H1 (cell line): ENCODE data around the gene ADPRS. TPM values are rescaled to one million over a fixed set of nuclear protein-coding genes. Genes with fewer than 3 reads are reported as not detected.

Source experiments
- CTCF ChIA-PET: fragments of 300-600 bp; sonication (Branson Sonifier 250); formaldehyde crosslinking; loops from one replicate; lab custom pipeline; 2021; ENCODE audit not compliant: partially characterized antibody; lab: Charles Lee
- POLR2A ChIA-PET: fragments of 300-600 bp; sonication (Branson Sonifier 250); formaldehyde crosslinking; loops from one replicate; lab custom pipeline; 2021; ENCODE audit warnings: inconsistent platforms; ENCODE audit not compliant: partially characterized antibody; lab: Charles Lee
- DNase-seq, 2 experiments: peaks; one replicate each; pipeline versions ENCODE4 v3.0.0 to v3.0.0-alpha.2; 2010 to 2022; ENCODE audit warnings: low spot score in 2 of 2, low read depth in 1 of 2, mixed read lengths in 1 of 2
- FAIRE-seq: peaks from 2 replicates; lab custom pipeline; 2011; peaks lifted over from hg19 to GRCh38; lab: Jason Lieb, UNC
- H2AFZ ChIP-seq: 2 replicates; pipeline ENCODE4 v1.8.1; 2012; ENCODE audit warnings: low read length, inconsistent platforms
- H2AK5ac ChIP-seq: 2 replicates; pipeline ENCODE4 v1.6.1; 2013; ENCODE audit warnings: low read depth, low read length
- H2BK120ac ChIP-seq: replicated peaks from 2 replicates; pipeline ENCODE3; 2013; ENCODE audit warnings: low read depth, low read length, inconsistent platforms
- H2BK12ac ChIP-seq: 2 replicates; pipeline ENCODE4 v1.6.1; 2013; ENCODE audit warnings: low read depth, low read length
- H2BK15ac ChIP-seq: 2 replicates; pipeline ENCODE4 v1.6.1; 2013; ENCODE audit warnings: low read length
- H2BK20ac ChIP-seq: 2 replicates; pipeline ENCODE4 v1.6.1; 2013; ENCODE audit warnings: low read length
- H2BK5ac ChIP-seq: 2 replicates; pipeline ENCODE4 v1.6.1; 2013; ENCODE audit warnings: low read depth, low read length
- H3K14ac ChIP-seq: 2 replicates; pipeline ENCODE4 v1.6.1; 2013; ENCODE audit warnings: inconsistent platforms; ENCODE audit not compliant: insufficient read length
- H3K18ac ChIP-seq: 2 replicates; pipeline ENCODE4 v1.6.1; 2013; ENCODE audit warnings: low read length; ENCODE audit errors: extremely low read depth
- H3K23ac ChIP-seq: 2 replicates; pipeline ENCODE4 v1.6.1; 2013; ENCODE audit warnings: inconsistent platforms; ENCODE audit not compliant: insufficient read length
- H3K23me2 ChIP-seq: 2 replicates; pipeline ENCODE4 v1.6.1; 2013; ENCODE audit warnings: low read depth, low read length
- H3K27ac ChIP-seq: 2 replicates; pipeline ENCODE4 v1.6.1; 2011; ENCODE audit warnings: low read depth, low read length, inconsistent platforms
- H3K27me3 ChIP-seq, 4 experiments: replicated peaks in 1 of 4; 1 replicate in 1 of 4; 2 replicates in 3 of 4; pipeline versions ENCODE4 v1.6.1 to v1.8.1; 2011 to 2013; ENCODE audit warnings: low read length in 3 of 4, mild to moderate bottlenecking in 3 of 4, inconsistent platforms in 2 of 4, mixed read lengths in 2 of 4, moderate library complexity in 1 of 4; ENCODE audit not compliant: control insufficient read depth in 3 of 4, insufficient read depth in 3 of 4; ENCODE audit errors: extremely low read depth in 1 of 4
- H3K36me3 ChIP-seq, 4 experiments: 2 replicates each; pipeline versions ENCODE4 v1.6.1 to v1.8.1; 2011 to 2013; ENCODE audit warnings: mild to moderate bottlenecking in 4 of 4, low read length in 3 of 4, moderate library complexity in 2 of 4, control low read depth in 1 of 4, inconsistent platforms in 1 of 4; ENCODE audit not compliant: insufficient read depth in 4 of 4, control insufficient read depth in 2 of 4
- H3K4ac ChIP-seq: replicated peaks from 2 replicates; pipeline ENCODE3; 2013; ENCODE audit warnings: low read length, low read depth, mixed read lengths, inconsistent platforms; ENCODE audit not compliant: insufficient read length
- H3K4me1 ChIP-seq, 4 experiments: replicated peaks in 1 of 4; 1 replicate in 1 of 4; 2 replicates in 3 of 4; pipeline versions ENCODE4 v1.6.1 to v1.8.1; 2011 to 2013; ENCODE audit warnings: low read length in 3 of 4, inconsistent platforms in 2 of 4, mixed read lengths in 1 of 4; ENCODE audit not compliant: insufficient read depth in 4 of 4, control insufficient read depth in 3 of 4
- H3K4me2 ChIP-seq, 2 experiments: 2 replicates each; pipeline versions ENCODE4 v1.6.1 to v1.8.1; 2011 to 2013; ENCODE audit warnings: low read depth in 2 of 2, low read length in 2 of 2, control low read depth in 1 of 2, inconsistent platforms in 1 of 2, mild to moderate bottlenecking in 1 of 2; ENCODE audit not compliant: insufficient read depth in 1 of 2
- H3K4me3 ChIP-seq, 4 experiments: fragments of 200-600, 300-600 bp in 1 of 4; sonication (generic), shearing (Covaris generic), sonication (Bioruptor Twin) in 1 of 4; 2 replicates each; pipeline versions ENCODE4 v1.5.1 to v1.8.1; 2011 to 2016; ENCODE audit warnings: low read length in 4 of 4, low read depth in 3 of 4, control low read depth in 2 of 4, inconsistent platforms in 2 of 4, mild to moderate bottlenecking in 2 of 4, mixed read lengths in 1 of 4, moderate library complexity in 1 of 4; ENCODE audit not compliant: insufficient read depth in 2 of 4; ENCODE audit errors: extremely low read depth in 1 of 4
- H3K56ac ChIP-seq: replicated peaks from 2 replicates; pipeline ENCODE3; 2013; ENCODE audit warnings: low read depth, mild to moderate bottlenecking, mixed read lengths, low read length, inconsistent platforms; ENCODE audit not compliant: insufficient read length
- H3K79me1 ChIP-seq: 2 replicates; pipeline ENCODE4 v1.6.1; 2013; ENCODE audit warnings: low read depth, low read length, control low read depth
- H3K79me2 ChIP-seq, 2 experiments: 2 replicates each; pipeline versions ENCODE4 v1.6.1 to v1.8.1; 2012 to 2013; ENCODE audit warnings: low read length in 2 of 2, mild to moderate bottlenecking in 2 of 2, inconsistent platforms in 1 of 2; ENCODE audit not compliant: insufficient read depth in 2 of 2, control insufficient read depth in 1 of 2
- H3K9ac ChIP-seq, 4 experiments: replicated peaks in 1 of 4; 1 replicate in 1 of 4; 2 replicates in 3 of 4; pipeline versions ENCODE4 v1.6.1 to v1.8.1; 2011 to 2013; ENCODE audit warnings: low read depth in 3 of 4, low read length in 3 of 4, control low read depth in 2 of 4, mild to moderate bottlenecking in 2 of 4, moderate library complexity in 2 of 4, inconsistent platforms in 1 of 4; ENCODE audit errors: extremely low read depth in 1 of 4
- H3K9me3 ChIP-seq, 2 experiments: 2 replicates each; pipeline versions ENCODE4 v1.6.1 to v1.8.1; 2012 to 2013; ENCODE audit warnings: mild to moderate bottlenecking in 2 of 2, moderate library complexity in 2 of 2, control low read depth in 1 of 2, inconsistent platforms in 1 of 2, low read depth in 1 of 2, low read length in 1 of 2, mixed read lengths in 1 of 2; ENCODE audit not compliant: insufficient read depth in 2 of 2
- H4K20me1 ChIP-seq, 2 experiments: replicated peaks in 1 of 2; 2 replicates each; pipeline versions ENCODE3 to v1.8.1; 2011 to 2013; ENCODE audit warnings: inconsistent platforms in 2 of 2, low read length in 2 of 2, mild to moderate bottlenecking in 1 of 2; ENCODE audit not compliant: insufficient read depth in 2 of 2, control insufficient read depth in 1 of 2
- H4K5ac ChIP-seq: 2 replicates; pipeline ENCODE4 v1.6.1; 2013; ENCODE audit warnings: low read length, low read depth, mixed read lengths, inconsistent platforms; ENCODE audit not compliant: insufficient read length
- H4K8ac ChIP-seq: 2 replicates; pipeline ENCODE4 v1.8.0; 2013; ENCODE audit warnings: mild to moderate bottlenecking, moderate library complexity, low read length, inconsistent platforms; ENCODE audit not compliant: insufficient read depth; ENCODE audit errors: extremely low read depth
- H4K91ac ChIP-seq: replicated peaks from 2 replicates; pipeline ENCODE3; 2013; ENCODE audit warnings: low read length, mixed read lengths, inconsistent platforms; ENCODE audit not compliant: insufficient read length
- BACH1 ChIP-seq: IDR thresholded peaks from 2 replicates; pipeline ENCODE4 v1.6.1; 2012; ENCODE audit warnings: low read length, improper control_type of control experiment
- CREB1 ChIP-seq: IDR thresholded peaks from 2 replicates; pipeline ENCODE4 v1.6.1; 2012; ENCODE audit warnings: inconsistent platforms
- EZH2 ChIP-seq: fragments of 200-600 bp; sonication (generic); IDR thresholded peaks from 2 replicates; pipeline ENCODE4 v1.7.1; 2012; ENCODE audit warnings: low read depth, mild to moderate bottlenecking, moderate library complexity, low read length, inconsistent platforms; ENCODE audit not compliant: severe bottlenecking
- GTF2F1 ChIP-seq: IDR thresholded peaks from 2 replicates; pipeline ENCODE4 v1.6.1; 2012; ENCODE audit warnings: low read depth, low read length, improper control_type of control experiment, borderline replicate concordance
- RAD21 ChIP-seq, 2 experiments: IDR thresholded peaks in 1 of 2; conservative IDR thresholded peaks in 1 of 2; 2 replicates each; pipeline ENCODE4 v1.6.1; 2011; ENCODE audit warnings: low read depth in 2 of 2, low read length in 2 of 2, improper control_type of control experiment in 1 of 2, inconsistent platforms in 1 of 2, mild to moderate bottlenecking in 1 of 2, moderate library complexity in 1 of 2
- WGBS, 2 experiments: shearing (Covaris generic) in 1 of 2; methylation state at CpG; one replicate each; pipeline versions ENCODE4 v1.1.6 to v1.1.7; 2013 to 2015; ENCODE audit warnings: low lambda C conversion rate in 2 of 2, mixed read lengths in 2 of 2, inconsistent platforms in 1 of 2, low coverage in 1 of 2, missing lambda C conversion rate in 1 of 2; ENCODE audit not compliant: insufficient replicate concordance in 2 of 2, insufficient coverage in 1 of 2, insufficient read length in 1 of 2; ENCODE audit errors: extremely low coverage in 1 of 2, missing lambda C conversion rate in 1 of 2; 5-methylcytosine and 5-hydroxymethylcytosine counted together
- polyA plus RNA-seq, 7 experiments: library from polyadenylated mRNA; depleted of rRNA in 3 of 7; stranded (reverse) in 5 of 7; unstranded in 2 of 7; fragments of >200 nt in 5 of 7; fragments of 200-250 nt in 2 of 7; gene quantifications; 1 replicate in 5 of 7; 2 replicates in 1 of 7; 4 replicates in 1 of 7; pipeline versions ENCODE4 v1.2.1 to v1.2.3, GENCODE V29; 2011 to 2013; ENCODE audit warnings: missing spikeins in 2 of 7, mixed read lengths in 2 of 7
- total RNA-seq: library from RNA; stranded (reverse); fragmentation: NEBNext Ultra II Directional; extraction: Animal tissue kit (Norgen Biotek cat#: 25700); gene quantifications from 2 replicates; pipeline ENCODE4 v1.2.1, GENCODE V29; 2021

ADPRS gene
- total and polyA plus RNA-seq, 2 of the 8 experiments (the other 6 are each of a cell fraction or from before 2014, with no cell fraction given), result 22.9 to 38.1 TPM

DNA sequence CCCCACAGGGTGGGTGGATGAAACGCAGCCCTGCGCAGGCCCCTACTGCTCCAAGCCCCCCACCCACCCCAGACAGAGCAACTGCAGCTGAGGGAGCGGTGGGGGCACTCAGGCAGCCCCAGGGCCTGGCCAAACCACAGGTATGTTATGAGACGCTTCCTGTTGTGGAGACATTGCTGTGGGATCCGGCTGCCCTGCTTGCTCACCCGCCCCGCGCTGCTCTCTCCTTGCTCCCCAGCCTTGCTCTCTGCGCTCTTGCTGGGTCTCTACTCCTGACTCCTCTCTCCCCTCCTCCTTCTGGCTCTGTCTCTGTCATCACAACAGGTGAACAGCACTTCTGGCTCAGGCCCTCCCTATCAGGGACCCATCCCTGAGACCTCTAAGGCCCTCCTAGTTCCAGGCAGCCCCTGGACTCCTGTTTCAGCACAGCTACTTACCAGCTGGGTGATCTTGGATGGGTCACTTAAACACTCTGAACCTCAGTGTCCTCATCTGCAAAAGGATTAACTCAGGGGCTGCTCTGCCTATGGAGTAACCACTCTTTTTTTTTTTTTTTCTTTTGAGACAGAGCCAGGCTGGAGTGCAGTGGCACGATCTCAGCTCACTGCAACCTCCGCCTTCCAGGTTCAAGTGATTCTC, 20.5 kb downstream of the ADPRS start:
- no peak overlapping the region for H3K27ac ChIP-seq
- H3K9ac ChIP-seq, result no peak overlapping the region
- no peak overlapping the region for H2BK5ac ChIP-seq
- H2AFZ ChIP-seq, result no peak overlapping the region
- WGBS, 2 experiments, result 88% methylated on average over 11 of the region's 11 CpGs; no CpG with 5 or more reads in 1 of the 2 experiments
- no peaks in the 10 kb centered on the region for H3K27me3 ChIP-seq
- H3K18ac ChIP-seq, result no peak overlapping the region
- H3K36me3 ChIP-seq, result no peaks in the 10 kb centered on the region
- no peak overlapping the region for H3K14ac ChIP-seq
- H4K8ac ChIP-seq, result no peak overlapping the region
- H4K5ac ChIP-seq, result no peak overlapping the region
- no peaks in the 10 kb centered on the region for H4K20me1 ChIP-seq
- H2AK5ac ChIP-seq, result no peak overlapping the region
- no peak overlapping the region for H3K4me2 ChIP-seq
- H3K4me3 ChIP-seq, result no peak overlapping the region
- H2BK12ac ChIP-seq, result no peak overlapping the region
- ChIA-PET POLR2A (interaction anchor here (0.7 kb wide), 1 partner anchor 70 kb away, joined by 3 read pairs; no protein-coding TSS in a partner anchor), CTCF (interaction anchor here (1.8 to 32.6 kb wide), 4 partner anchors 9 to 79 kb away, joined by 7 to 738 read pairs (median 41); no protein-coding TSS in a partner anchor)
- no peaks in the 10 kb centered on the region for H3K4me1 ChIP-seq
- H3K56ac ChIP-seq, result no peak overlapping the region
- FAIRE-seq, result no peak
- H3K23me2 ChIP-seq, result no peaks in the 10 kb centered on the region
- no peak overlapping the region for H3K23ac ChIP-seq
- no peak overlapping the region for H2BK20ac ChIP-seq
- H3K79me1 ChIP-seq, result no peaks in the 10 kb centered on the region
- H3K4ac ChIP-seq, result no peak overlapping the region
- DNase-seq, result no peak
- H2BK15ac ChIP-seq, result no peak overlapping the region
- H3K79me2 ChIP-seq, result no peaks in the 10 kb centered on the region
- H2BK120ac ChIP-seq, result no peak overlapping the region
- H4K91ac ChIP-seq, result no peak overlapping the region
- TF ChIP-seq EZH2, result no peak
- TF ChIP-seq RAD21 (IDR thresholded peaks at IDR 0.05 in 1 of 2, conservative IDR thresholded peaks at IDR 0.05 in 1 of 2; ENCODE audit: low read depth in 2 of 2, low read length in 2 of 2), result no peak
- TF ChIP-seq CREB1, result no peak
- no peak for TF ChIP-seq GTF2F1
- TF ChIP-seq BACH1, result no peak
- no peaks in the 10 kb centered on the region for H3K9me3 ChIP-seq
